Left hindlimb (tissue), 1 donor: ENCODE measurements around the gene PDZRN4.
"Not testable (repeated sequence)": the region's sequence is repeated elsewhere in the genome, so short reads cannot be mapped to it uniquely, and the experiment has no call there.

Experiments
- DNase-seq: peaks from one replicate; pipeline ENCODE4 v3.0.0-alpha.2; 2018

PDZRN4 gene

DNA sequence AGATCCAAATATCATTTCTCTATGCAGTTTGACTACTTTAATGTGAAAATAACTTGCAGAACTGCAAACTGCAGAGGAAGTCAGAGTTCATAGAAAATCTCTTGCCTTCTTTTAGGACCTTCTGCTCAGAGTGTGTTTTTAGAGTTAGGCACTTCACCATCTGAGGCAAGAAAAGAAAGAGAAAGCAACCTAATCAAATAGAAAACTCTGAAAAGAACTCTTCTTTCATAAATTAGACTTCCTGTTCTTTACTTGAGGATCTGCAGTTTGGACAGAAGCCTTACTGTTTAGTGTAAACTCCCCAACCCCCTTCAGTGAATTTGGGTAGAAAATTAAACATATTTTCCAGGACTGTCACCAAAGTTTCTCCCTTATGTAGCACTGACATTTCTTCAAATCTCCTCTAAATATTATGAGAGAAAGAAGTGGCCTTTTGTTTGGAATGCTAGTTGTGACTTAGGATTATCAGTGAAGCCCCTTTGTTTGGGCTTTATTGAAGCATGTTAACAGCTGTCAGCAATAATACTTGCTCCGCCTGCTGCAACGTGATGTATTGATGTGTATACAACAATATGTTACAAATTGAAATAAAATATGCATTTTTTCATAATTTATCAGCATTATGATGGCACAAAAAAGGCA lies 99.5 kb downstream of the PDZRN4 start:
- DNase-seq: no peak

DNA sequence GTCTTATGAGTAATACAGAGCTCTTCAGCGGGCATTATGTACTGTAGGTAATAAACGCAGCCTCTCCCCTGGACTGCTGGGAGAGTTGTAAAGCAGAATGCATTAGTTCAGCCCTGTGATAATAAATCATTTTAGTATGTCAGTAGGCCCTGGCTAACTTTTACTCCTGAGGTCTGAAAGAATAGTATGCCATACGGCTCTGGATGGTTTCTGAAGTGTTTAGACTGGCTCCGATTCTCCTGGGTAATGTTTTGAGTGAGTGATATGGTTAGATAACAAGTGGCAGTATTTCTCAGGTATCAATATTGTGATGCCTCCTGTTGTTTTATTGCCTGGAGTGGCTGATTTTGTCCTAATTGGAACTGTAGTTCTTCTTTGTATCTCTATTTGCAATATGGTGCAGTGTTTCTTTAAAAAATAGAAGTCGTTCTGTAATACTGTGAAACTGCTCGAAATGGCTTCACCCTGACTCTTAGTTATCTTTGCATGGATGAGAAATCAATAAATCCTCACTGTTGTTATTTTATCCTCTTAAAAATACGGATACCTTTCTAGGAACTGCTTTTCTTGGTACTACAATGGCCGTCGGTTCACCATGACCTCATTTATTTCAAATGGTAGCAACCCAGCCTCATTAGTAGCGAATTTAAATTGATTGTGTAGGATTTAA lies 100.2 kb downstream of the PDZRN4 start:
- DNase-seq: no peak

DNA sequence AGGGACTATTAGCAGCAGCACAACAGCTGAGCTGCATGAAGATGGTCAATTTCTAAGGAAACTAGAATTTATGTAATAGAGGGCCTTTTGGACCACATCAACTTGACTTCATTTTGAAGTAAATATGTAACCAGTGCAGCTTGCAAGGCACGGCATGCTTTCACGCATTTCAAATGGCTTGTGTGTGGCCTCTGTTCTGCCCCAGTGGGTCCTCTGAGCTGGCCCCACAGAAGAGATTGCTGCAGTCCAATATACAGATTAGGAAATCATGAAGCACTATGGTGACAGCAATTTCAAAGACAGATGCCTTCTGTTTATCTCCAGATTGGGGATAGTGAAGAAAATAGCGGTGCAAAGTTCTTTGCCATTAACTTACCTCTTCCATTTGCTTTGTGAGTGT lies 101.4 kb downstream of the PDZRN4 start:
- DNase-seq: no peak

- no peak for DNase-seq
Measured at GRCh38 chr12:41293011-41293410, 104.9 kb downstream of the PDZRN4 start.

DNA sequence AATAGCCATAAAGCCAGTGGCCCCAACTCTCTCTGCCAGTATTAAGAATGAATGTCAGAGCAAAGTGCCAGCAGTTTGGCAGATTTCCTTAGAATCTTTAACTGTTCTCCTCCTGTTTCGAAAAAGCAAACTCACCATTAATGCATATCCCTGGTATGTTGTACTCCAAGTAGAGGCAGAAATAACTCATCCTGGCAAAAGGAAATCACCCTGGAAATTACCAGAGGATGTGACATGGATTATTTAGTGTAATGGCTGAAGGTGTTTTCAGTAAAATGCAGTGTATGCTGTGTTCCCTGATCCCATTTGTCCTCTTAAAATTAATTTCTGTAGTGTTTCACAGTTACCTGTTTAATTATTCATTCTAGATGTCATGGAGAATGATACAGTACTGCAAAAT lies 105.3 kb downstream of the PDZRN4 start:
- no peak for DNase-seq

DNA sequence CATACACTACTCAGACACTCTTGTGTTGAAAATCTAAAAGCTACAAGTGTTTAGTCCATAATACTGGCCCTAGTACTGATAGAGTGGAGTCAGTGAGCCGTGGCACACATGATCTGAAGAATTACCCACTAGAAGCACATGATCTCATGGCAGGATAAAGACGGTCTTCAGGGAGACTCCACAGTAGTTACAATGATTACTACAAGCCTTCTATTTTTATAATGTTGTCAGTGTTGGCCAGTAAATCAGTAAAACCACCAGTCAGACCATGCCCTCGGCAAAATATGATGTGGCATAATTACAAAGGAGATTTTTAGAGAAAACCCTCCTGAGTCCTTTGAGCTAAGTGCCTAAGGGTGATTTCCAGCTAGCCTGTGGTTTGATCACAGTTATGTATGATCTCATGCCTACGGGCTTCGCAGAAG lies 114.9 kb downstream of the PDZRN4 start:
- no peak for DNase-seq

- DNase-seq: no peak
Measured at GRCh38 chr12:41304526-41304925, 116.4 kb downstream of the PDZRN4 start.

- DNase-seq: no peak
Measured at GRCh38 chr12:41310367-41310766, 122.2 kb downstream of the PDZRN4 start.

- no peak for DNase-seq
Measured at GRCh38 chr12:41311883-41312282, 123.8 kb downstream of the PDZRN4 start.

GRCh38 chr12:41312451-41312850 lies 124.3 kb downstream of the PDZRN4 start:
- not testable (repeated sequence) for DNase-seq

- DNase-seq: no peak
Measured at GRCh38 chr12:41325336-41325735, 137.2 kb downstream of the PDZRN4 start.

DNA sequence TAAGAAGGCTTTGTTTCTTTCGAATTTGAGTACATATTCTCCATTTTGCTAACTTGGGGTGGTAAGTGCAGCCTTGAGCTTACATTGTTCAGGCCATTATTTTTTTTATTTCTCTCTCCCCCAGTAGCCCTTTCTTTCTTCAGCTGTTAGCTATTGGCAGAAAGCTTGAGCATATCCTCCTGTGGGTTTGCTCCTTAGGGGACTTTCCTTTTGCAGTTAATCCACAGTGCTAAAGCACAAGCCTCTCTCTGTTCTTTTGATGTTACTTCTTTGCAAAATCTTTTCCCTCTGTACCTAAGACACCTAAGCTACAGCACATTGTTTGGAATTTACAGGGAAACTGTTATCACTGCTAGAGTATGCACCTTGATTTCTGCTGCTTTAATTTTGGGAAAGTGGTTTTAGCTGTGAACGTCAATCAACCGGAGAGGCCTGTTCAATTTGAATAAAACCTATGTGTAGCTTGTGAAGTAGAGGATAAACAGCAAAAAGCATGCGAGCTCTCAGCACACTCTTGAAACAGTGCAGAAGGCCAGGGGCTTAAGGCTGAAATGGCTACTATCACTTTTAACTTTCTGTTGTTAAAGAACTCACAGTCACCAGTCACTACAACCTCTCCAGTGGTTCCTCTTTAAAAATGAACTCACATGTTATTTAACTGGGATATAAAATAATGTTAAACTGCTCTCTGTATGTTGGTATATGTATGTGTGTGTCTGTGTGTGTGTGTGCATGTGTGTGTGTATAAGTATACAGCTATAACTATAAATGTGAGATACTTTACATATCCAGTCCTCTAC lies 139.2 kb downstream of the PDZRN4 start:
- DNase-seq: no peak

- DNase-seq: no peak
Measured at GRCh38 chr12:41333974-41334373, 145.9 kb downstream of the PDZRN4 start.

GRCh38 chr12:41334390-41334789 lies 146.3 kb downstream of the PDZRN4 start:
- no peak for DNase-seq

DNA sequence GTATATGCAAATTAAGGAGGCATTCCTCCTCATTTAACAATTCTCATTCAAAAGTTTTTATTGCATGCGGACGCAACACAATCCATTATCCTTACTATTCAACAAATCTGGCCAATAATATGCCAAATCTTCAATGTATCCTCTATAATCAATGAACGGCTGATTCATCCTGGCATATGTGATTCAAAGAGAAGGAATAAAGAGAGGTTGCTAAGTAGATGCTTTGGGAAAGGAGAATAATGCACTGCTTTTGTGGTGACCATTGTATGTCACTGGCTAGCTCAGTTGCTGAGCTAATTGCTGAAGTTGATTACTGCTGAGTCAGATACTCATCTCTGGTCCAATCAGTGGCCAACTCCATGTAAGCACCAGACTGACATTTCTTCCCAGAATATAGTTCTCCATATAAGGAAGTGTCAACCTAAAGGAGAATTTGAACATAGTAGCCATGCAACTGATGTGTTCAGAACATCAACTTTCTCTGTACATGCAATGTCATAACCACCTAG lies 148.0 kb downstream of the PDZRN4 start:
- DNase-seq: no peak

DNA sequence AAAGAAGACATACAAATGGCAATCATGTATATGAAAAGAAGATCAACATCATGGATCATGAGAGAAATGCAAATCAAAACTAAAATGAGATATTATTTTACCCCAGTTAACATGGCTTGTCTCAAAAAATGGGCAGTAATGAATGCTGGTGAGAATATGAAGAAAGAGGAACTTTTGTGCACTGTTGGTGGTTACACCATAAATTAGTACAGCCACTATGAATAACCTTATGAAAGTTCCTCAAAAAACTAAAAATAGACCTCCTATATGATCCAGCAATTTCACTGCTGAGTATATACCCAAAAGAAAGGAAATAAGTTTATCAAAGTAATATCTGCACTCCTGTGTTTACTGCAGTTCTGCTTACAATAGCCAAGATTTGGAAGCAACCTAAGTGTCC lies 151.7 kb downstream of the PDZRN4 start:
- no peak for DNase-seq

DNA sequence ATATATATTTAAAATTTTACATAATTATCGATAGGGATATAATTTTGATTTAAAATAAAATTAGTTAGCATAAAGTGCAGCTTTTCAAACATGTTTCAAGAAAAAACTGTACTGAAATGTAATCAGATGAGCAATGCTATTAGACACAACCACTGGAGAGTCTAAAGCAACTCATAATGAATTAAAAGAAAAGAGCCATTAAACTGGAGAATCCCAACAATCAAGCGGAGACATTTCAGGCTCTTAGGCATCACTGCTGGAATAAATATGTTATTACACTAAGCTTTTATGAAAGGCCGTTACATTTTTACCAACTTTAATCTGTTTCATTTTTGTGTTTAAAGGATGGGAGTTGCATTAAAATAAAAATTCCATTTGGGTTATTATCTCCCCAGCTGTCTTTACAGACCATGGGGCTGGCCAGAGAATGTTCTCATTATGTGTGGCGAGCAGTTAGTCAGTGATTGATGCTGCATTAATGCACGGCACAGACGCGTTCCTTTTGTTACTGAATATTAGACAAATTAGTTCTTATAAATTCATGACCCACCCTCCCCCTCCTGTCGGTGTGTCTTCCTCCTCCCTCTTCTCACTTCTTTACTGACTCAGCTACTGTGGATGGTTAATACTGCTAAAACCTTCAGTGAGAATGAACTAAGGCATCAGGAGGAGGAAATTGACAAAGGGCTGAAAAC lies 156.8 kb downstream of the PDZRN4 start:
- DNase-seq: no peak

GRCh38 chr12:41348198-41348597 lies 160.1 kb downstream of the PDZRN4 start:
- DNase-seq: no peak

- no peak for DNase-seq
Measured at GRCh38 chr12:41356181-41356580, 168.1 kb downstream of the PDZRN4 start.

DNA sequence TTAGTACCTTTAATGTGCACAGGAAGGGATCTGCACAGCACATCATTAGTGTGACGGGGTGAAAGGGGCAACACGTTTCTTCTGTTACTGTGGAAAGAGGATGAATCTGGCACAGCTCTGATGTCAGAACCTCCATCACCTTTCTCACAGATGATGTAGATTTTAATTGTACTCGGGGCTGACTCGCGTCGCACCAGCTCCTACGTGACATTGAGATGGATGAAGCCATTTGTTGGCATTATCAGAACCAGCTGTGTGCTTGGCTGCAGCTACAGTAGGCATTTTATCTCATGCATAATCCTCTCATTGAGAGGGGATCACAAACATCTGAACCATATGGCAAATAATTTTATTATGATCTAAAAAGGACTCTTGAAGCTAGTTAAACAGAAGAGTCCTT lies 173.6 kb downstream of the PDZRN4 start:
- peak; percentile 28 for DNase-seq

DNA sequence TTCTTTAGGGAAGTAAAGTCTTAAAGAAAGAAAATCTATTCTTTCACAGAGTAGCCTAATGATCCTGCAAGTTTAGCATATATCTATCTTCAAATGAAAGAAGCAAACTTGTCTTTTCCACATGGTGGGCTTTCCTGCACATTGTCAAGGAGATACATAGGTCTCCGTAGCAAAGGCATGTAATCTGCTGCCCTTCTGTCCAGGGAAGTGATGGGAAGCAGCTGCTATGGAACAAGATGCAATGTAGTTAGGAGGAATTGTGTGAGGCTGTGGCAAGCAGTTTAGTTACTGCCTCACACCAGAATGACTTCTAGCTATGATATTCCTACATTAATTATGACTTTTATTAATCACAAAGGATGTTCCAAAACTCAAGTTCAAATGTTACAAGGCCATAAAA lies 174.4 kb downstream of the PDZRN4 start:
- no peak for DNase-seq

GRCh38 chr12:41362931-41363330 lies 174.8 kb downstream of the PDZRN4 start:
- DNase-seq: no peak

DNA sequence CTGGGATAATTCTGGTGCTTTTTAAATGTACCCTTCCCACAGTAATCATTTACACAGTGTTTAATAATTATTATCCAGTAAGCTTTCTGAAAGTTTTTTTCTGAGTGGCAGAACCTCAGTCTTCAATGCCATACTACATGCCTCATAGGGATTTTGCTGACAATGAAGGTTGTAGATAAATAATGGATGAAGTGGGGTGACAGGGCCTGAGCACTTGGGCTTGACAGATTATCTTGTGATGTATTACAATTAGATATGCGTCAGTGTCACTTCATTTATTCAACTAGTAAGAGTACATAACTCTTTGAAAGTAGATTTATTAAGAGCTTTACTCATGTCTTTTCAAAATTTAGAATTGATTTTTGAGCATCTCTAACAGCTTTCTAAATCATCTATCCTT lies 176.1 kb downstream of the PDZRN4 start:
- DNase-seq: no peak
